GM21447 (cell line): ENCODE measurements around the gene ZFC3H1.

Experiments
- ATAC-seq: cut with Tn5 transposase; IDR thresholded peaks from one replicate; pipeline ENCODE4 v1.9.1; 2021; ENCODE audit not compliant: unreplicated experiment

Gene ZFC3H1

GRCh38 chr12:71639341-71639760 is 24.3 kb downstream of the ZFC3H1 start:
- ATAC-seq, result no peak

- ATAC-seq, result no peak
These were observed 25.1 kb downstream of the ZFC3H1 start for GRCh38 chr12:71638499-71638898.

GRCh38 chr12:71636704-71637115 is 26.9 kb downstream of the ZFC3H1 start:
- ATAC-seq, result peak; percentile 77

- ATAC-seq, result no peak
These were observed 36.1 kb downstream of the ZFC3H1 start for GRCh38 chr12:71627438-71628002.

- no peak for ATAC-seq
These were observed 36.9 kb downstream of the ZFC3H1 start for GRCh38 chr12:71626768-71627167.

- peak; percentile 80 for ATAC-seq
These were observed 37.5 kb downstream of the ZFC3H1 start for GRCh38 chr12:71626098-71626497.

- ATAC-seq, result no peak
These were observed 38.2 kb downstream of the ZFC3H1 start for GRCh38 chr12:71625476-71625875.

GRCh38 chr12:71621938-71622337 is 41.7 kb downstream of the ZFC3H1 start:
- no peak for ATAC-seq

- ATAC-seq, result no peak
These were observed 53.4 kb downstream of the ZFC3H1 start for GRCh38 chr12:71610031-71610795.

GRCh38 chr12:71607494-71608330 is 55.9 kb downstream of the ZFC3H1 start:
- no peak for ATAC-seq

- ATAC-seq, result no peak
These were observed 58.6 kb downstream of the ZFC3H1 start for GRCh38 chr12:71605039-71605438.

GRCh38 chr12:71602761-71603577 is 60.7 kb downstream of the ZFC3H1 start:
- ATAC-seq, result no peak

- no peak for ATAC-seq
These were observed 62.1 kb downstream of the ZFC3H1 start for GRCh38 chr12:71601546-71601945.

- ATAC-seq, result no peak
These were observed 64.4 kb downstream of the ZFC3H1 start for GRCh38 chr12:71599210-71599609.

- ATAC-seq, result no peak
These were observed 69.3 kb downstream of the ZFC3H1 start for GRCh38 chr12:71594214-71594948.

GRCh38 chr12:71592841-71593240 is 70.8 kb downstream of the ZFC3H1 start:
- ATAC-seq, result no peak

GRCh38 chr12:71591601-71592000 is 72.0 kb downstream of the ZFC3H1 start:
- ATAC-seq, result no peak

GRCh38 chr12:71589478-71589881 is 74.2 kb downstream of the ZFC3H1 start:
- no peak for ATAC-seq

- no peak for ATAC-seq
These were observed 76.6 kb downstream of the ZFC3H1 start for GRCh38 chr12:71587012-71587411.

GRCh38 chr12:71585218-71585617 is 78.4 kb downstream of the ZFC3H1 start:
- ATAC-seq, result no peak
